ENCODE results near the gene REXO4. TPM values are rescaled to one million over a fixed set of nuclear protein-coding genes. Genes with fewer than 3 reads are reported as not detected.

The REXO4 gene
- total and polyA plus RNA-seq, 2 of the 4 experiments (the other 2 are of a cell fraction) = 16.1 to 21.8 TPM

DNA sequence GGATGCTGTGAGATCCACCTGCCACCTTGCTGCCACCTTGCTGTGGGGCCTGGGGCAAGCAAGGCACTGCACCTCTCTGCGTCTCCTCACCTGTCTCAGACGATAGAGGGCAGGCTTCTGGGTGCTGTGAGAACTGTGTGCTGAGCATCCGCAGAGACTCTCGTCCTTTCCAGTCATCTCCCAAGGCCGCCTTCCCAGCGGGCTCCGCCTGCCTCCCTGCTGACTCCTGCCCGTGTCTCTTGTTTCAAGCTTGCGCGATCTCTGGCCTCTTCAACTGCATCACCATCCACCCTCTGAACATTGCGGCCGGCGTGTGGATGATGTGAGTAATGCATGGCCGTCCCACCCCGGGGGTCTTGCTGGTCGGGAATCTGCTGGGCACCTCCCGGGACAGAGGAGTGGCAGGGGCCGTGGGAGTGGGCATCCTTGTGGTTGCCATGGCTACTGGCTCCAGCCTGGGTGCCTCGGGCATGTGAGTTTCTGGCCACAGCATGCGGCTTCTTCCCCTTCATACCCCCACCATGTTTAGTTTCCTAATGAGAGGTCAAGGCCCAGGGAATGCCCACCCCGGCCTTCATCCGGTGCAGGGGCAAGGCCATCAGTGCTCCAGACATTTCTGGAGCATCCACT, 45.5 kb upstream of the REXO4 start:
- in situ Hi-C loops (cut with MboI; ENCODE audit: low sequenced_read_pairs) (no loop called here), intact Hi-C loops (cut with micrococcal nuclease) (no loop called here), dilution Hi-C loops (cut with HindIII; ENCODE audit: low sequenced_read_pairs, unreplicated experiment) (no loop called here)
- H3K18ac ChIP-seq (ENCODE audit: low read depth, low read length) = no peak overlapping the region
- no peak overlapping the region for H2BK5ac ChIP-seq (ENCODE audit: low read depth, low read length, poor library complexity, severe bottlenecking)
- H3K36me3 ChIP-seq (ENCODE audit: control insufficient read depth, insufficient read depth, low read length) = peaks cover 5% of the 10 kb centered on the region
- no peak overlapping the region for H2BK15ac ChIP-seq (ENCODE audit: low read depth, low read length)
- no peak for TF ChIP-seq RAD21 (IDR thresholded peaks at IDR 0.05; ENCODE audit: low read length)
- TF ChIP-seq RCOR1 (IDR thresholded peaks at IDR 0.05; ENCODE audit: insufficient replicate concordance, low read length) = no peak
- TF ChIP-seq POLR2A (IDR thresholded peaks at IDR 0.05; ENCODE audit: low read depth, low read length) = no peak
- TF ChIP-seq, protein P1, sequence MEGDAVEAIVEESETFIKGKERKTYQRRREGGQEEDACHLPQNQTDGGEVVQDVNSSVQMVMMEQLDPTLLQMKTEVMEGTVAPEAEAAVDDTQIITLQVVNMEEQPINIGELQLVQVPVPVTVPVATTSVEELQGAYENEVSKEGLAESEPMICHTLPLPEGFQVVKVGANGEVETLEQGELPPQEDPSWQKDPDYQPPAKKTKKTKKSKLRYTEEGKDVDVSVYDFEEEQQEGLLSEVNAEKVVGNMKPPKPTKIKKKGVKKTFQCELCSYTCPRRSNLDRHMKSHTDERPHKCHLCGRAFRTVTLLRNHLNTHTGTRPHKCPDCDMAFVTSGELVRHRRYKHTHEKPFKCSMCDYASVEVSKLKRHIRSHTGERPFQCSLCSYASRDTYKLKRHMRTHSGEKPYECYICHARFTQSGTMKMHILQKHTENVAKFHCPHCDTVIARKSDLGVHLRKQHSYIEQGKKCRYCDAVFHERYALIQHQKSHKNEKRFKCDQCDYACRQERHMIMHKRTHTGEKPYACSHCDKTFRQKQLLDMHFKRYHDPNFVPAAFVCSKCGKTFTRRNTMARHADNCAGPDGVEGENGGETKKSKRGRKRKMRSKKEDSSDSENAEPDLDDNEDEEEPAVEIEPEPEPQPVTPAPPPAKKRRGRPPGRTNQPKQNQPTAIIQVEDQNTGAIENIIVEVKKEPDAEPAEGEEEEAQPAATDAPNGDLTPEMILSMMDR (conservative IDR thresholded peaks at IDR 0.05; ENCODE audit: low read depth, low read length) = no peak
- H2AFZ ChIP-seq (replicated peaks; ENCODE audit: low read length, poor library complexity) = no peak overlapping the region
- H3K9ac ChIP-seq (ENCODE audit: low read depth, low read length) = no peak overlapping the region
- no peak overlapping the region for H3K4me3 ChIP-seq (ENCODE audit: insufficient read depth, low read depth, low read length)
- H3K27ac ChIP-seq (ENCODE audit: insufficient read depth, low read length) = no peak overlapping the region
- H3K9me1 ChIP-seq (ENCODE audit: insufficient read depth, low read length) = 0 out of 2 replicates have a peak, but pooled peaks cover 4% of the 10 kb centered on the region
- BruUV-seq (replicated peaks) = no TSS peak
- no peak overlapping the region for H4K5ac ChIP-seq (ENCODE audit: low read depth, low read length)
- no peak overlapping the region for H3K56ac ChIP-seq (ENCODE audit: extremely low read depth, insufficient read depth, low read length)
- no peak overlapping the region for H4K8ac ChIP-seq (ENCODE audit: low read depth in 2 of 2, low read length in 2 of 2)
- no peaks in the 10 kb centered on the region for H3K9me3 ChIP-seq (ENCODE audit: control insufficient read depth, insufficient read depth, low read length)
- H3K23ac ChIP-seq (ENCODE audit: low read depth, low read length) = no peak overlapping the region
- H3K79me1 ChIP-seq (ENCODE audit: low read depth in 1 of 2, low read length in 2 of 2) = peaks cover 0 to 6% of the 10 kb centered on the region in 2 experiments; a peak in 3 of 4 replicates
- DNase-seq (no peak), ATAC-seq (ENCODE audit: low read depth) (no peak)
- H2BK20ac ChIP-seq (ENCODE audit: low read depth, low read length) = no peak overlapping the region
- ChIA-PET POLR2A (ENCODE audit: unreplicated experiment) (no interaction called here), CTCF (no interaction called here)
- H3K14ac ChIP-seq (replicated peaks; ENCODE audit: low read depth, low read length) = no peak overlapping the region
- H2AK9ac ChIP-seq (replicated peaks; ENCODE audit: low read depth, low read length, poor library complexity) = no peak overlapping the region
- 74% methylated on average over 5 of the region's 22 CpGs; no CpG with 5 or more reads in 1 of the 2 experiments for WGBS, 2 experiments (ENCODE audit: extremely low coverage in 2 of 2, insufficient read length in 1 of 2)
- H3K27me3 ChIP-seq (ENCODE audit: control insufficient read depth, insufficient read depth, low read length) = no peaks in the 10 kb centered on the region
- H3K4ac ChIP-seq (ENCODE audit: low read depth, low read length) = no peak overlapping the region
- no peaks in the 10 kb centered on the region for H4K20me1 ChIP-seq (ENCODE audit: insufficient read depth, low read length)
- H3K4me1 ChIP-seq (ENCODE audit: control insufficient read depth, insufficient read depth, low read length) = peaks cover 7% of the 10 kb centered on the region; the same call in 1 of the 2 replicates
- H4K91ac ChIP-seq (ENCODE audit: insufficient read depth, low read depth, low read length) = no peak overlapping the region
- H2BK120ac ChIP-seq (ENCODE audit: low read depth, low read length) = no peak overlapping the region
- no peak overlapping the region for H3K4me2 ChIP-seq (ENCODE audit: low read depth, low read length)
- no peak overlapping the region for H2AK5ac ChIP-seq (ENCODE audit: low read depth, low read length)
